HCT116 (cell line): ENCODE measurements around the gene GCAT. TPM values are rescaled to one million over a fixed set of nuclear protein-coding genes. Genes with fewer than 3 reads are reported as not detected.

Source experiments
- ATAC-seq: fragments of 200-7000 bp; cut with Tn5 transposase; 2 replicates; pipeline ENCODE4 v1.9.1; 2020; ENCODE audit warnings: mild to moderate bottlenecking, moderate library complexity
- BruUV-seq: library from RNA; stranded (reverse); fragments of 400-500 nt; replicated peaks from 2 replicates; lab custom pipeline; 2021; lab: Mats Ljungman, UMichigan
- CTCF ChIA-PET: fragments of 300-600 bp; sonication (Branson Sonifier 250); formaldehyde crosslinking; loops from one replicate; lab custom pipeline; 2021; ENCODE audit warnings: antibody characterized with exemption; lab: Charles Lee
- POLR2A ChIA-PET: fragments of 300-600, 350-600 bp; sonication (Branson Sonifier 250); formaldehyde crosslinking; loops from one replicate; lab custom pipeline; 2021; ENCODE audit warnings: antibody characterized with exemption; lab: Charles Lee
- RAD21 ChIA-PET, 2 experiments: fragments of 300-600 bp; sonication (Branson Sonifier 250); formaldehyde crosslinking; loops; one replicate each; lab custom pipeline; 2023; ENCODE audit warnings: low total read pairs in 2 of 2; ENCODE audit not compliant: uncharacterized antibody in 2 of 2, unreplicated experiment in 2 of 2, low non-redundant PET in 1 of 2; lab: Charles Lee
- DNase-seq: peaks from one replicate; pipeline ENCODE4 v3.0.0-alpha.2; 2010; ENCODE audit warnings: low read depth, low spot score
- H2AFZ ChIP-seq: fragments of 200-600 bp; shearing (Covaris generic), sonication (generic); 2 replicates; pipeline ENCODE4 v1.6.1; 2017; ENCODE audit warnings: low read depth, mixed run types, mixed read lengths, antibody characterized with exemption, low read length; ENCODE audit not compliant: poor library complexity, severe bottlenecking
- H3K27ac ChIP-seq: 2 replicates; pipeline ENCODE4 v1.5.1; 2012; ENCODE audit warnings: low read depth, low read length
- H3K27me3 ChIP-seq: fragments of 200-600 bp; sonication (generic); 2 replicates; pipeline ENCODE4 v1.6.1; 2016; ENCODE audit warnings: mixed run types, low read length, mixed read lengths; ENCODE audit not compliant: insufficient read depth
- H3K36me3 ChIP-seq, 2 experiments: fragments of 200-500 bp in 1 of 2; fragments of 200-600 bp in 1 of 2; sonication (Bioruptor generic) in 1 of 2; sonication (generic) in 1 of 2; 2 replicates each; pipeline versions ENCODE4 v1.5.1 to v1.6.1; 2014 to 2016; ENCODE audit warnings: low read length in 2 of 2, inconsistent platforms in 1 of 2, mixed read lengths in 1 of 2, mixed run types in 1 of 2; ENCODE audit not compliant: insufficient read depth in 2 of 2, control insufficient read depth in 1 of 2
- H3K4me1 ChIP-seq, 2 experiments: fragments of 200-600 bp in 1 of 2; sonication (generic) in 1 of 2; 2 replicates each; pipeline versions ENCODE4 v1.5.1 to v1.6.1; 2012 to 2017; ENCODE audit warnings: low read length in 2 of 2, inconsistent platforms in 1 of 2, mild to moderate bottlenecking in 1 of 2, mixed read lengths in 1 of 2, mixed run types in 1 of 2, moderate library complexity in 1 of 2; ENCODE audit not compliant: insufficient read depth in 2 of 2, control insufficient read depth in 1 of 2
- H3K4me2 ChIP-seq: fragments of 200-600 bp; sonication (generic); 2 replicates; pipeline ENCODE4 v1.6.1; 2017; ENCODE audit warnings: mixed run types, low read length, mixed read lengths
- H3K4me3 ChIP-seq, 2 experiments: fragments of 200-600 bp in 1 of 2; sonication (generic) in 1 of 2; replicated peaks in 1 of 2; 2 replicates each; pipeline ENCODE4 v1.5.1; 2011 to 2016; ENCODE audit warnings: low read length in 2 of 2, control low read depth in 1 of 2, low read depth in 1 of 2, mild to moderate bottlenecking in 1 of 2, mixed read lengths in 1 of 2, mixed run types in 1 of 2
- H3K79me2 ChIP-seq: fragments of 200-600 bp; sonication (generic); 2 replicates; pipeline ENCODE4 v1.6.1; 2017; ENCODE audit warnings: mild to moderate bottlenecking, mixed run types, low read length, moderate library complexity, mixed read lengths; ENCODE audit not compliant: insufficient read depth
- H3K9ac ChIP-seq: fragments of 200-600 bp; sonication (generic); 2 replicates; pipeline ENCODE4 v1.6.1; 2016; ENCODE audit warnings: low read length, mixed read lengths
- H3K9me2 ChIP-seq: fragments of 200-600 bp; sonication (generic), shearing (Covaris generic); 2 replicates; pipeline ENCODE4 v1.6.1; 2017; ENCODE audit warnings: mixed run types, mild to moderate bottlenecking, moderate library complexity; ENCODE audit not compliant: insufficient read depth
- H3K9me3 ChIP-seq, 2 experiments: fragments of 200-500 bp in 1 of 2; fragments of 200-600 bp in 1 of 2; sonication (Bioruptor generic) in 1 of 2; sonication (generic) in 1 of 2; 2 replicates each; pipeline ENCODE4 v1.6.1; 2014 to 2017; ENCODE audit warnings: low read length in 2 of 2, mixed read lengths in 2 of 2, inconsistent platforms in 1 of 2, low read depth in 1 of 2, mild to moderate bottlenecking in 1 of 2, mixed run types in 1 of 2, moderate library complexity in 1 of 2; ENCODE audit not compliant: control insufficient read depth in 1 of 2, insufficient read depth in 1 of 2
- H4K20me1 ChIP-seq: fragments of 200-600 bp; sonication (generic), shearing (Covaris generic); 2 replicates; pipeline ENCODE4 v1.6.1; 2017; ENCODE audit warnings: mixed run types, mild to moderate bottlenecking, moderate library complexity; ENCODE audit not compliant: insufficient read depth
- CEBPB ChIP-seq: IDR thresholded peaks from 2 replicates; pipeline ENCODE4 v1.6.1; 2012; ENCODE audit warnings: low read depth
- EGR1 ChIP-seq: IDR thresholded peaks from 2 replicates; pipeline ENCODE4 v1.6.1; 2012; ENCODE audit warnings: low read depth
- ELF1 ChIP-seq: IDR thresholded peaks from 2 replicates; pipeline ENCODE4 v1.6.1; 2012; ENCODE audit warnings: low read depth, borderline replicate concordance
- EZH2 ChIP-seq: fragments of 200-600 bp; sonication (generic); IDR thresholded peaks from 2 replicates; pipeline ENCODE4 v1.6.1; 2017; ENCODE audit warnings: antibody characterized with exemption, mixed run types
- FOSL1 ChIP-seq: IDR thresholded peaks from 2 replicates; pipeline ENCODE4 v1.6.1; 2012; ENCODE audit warnings: low read depth
- JUND ChIP-seq: IDR thresholded peaks from 2 replicates; pipeline ENCODE4 v1.6.1; 2012
- POLR2A ChIP-seq: IDR thresholded peaks from 2 replicates; pipeline ENCODE4 v1.7.0; 2011; ENCODE audit warnings: borderline replicate concordance; ENCODE audit not compliant: insufficient read depth, insufficient read length; ENCODE audit errors: extremely low read depth
- POLR2AphosphoS5 ChIP-seq: IDR thresholded peaks from 2 replicates; pipeline ENCODE4 v1.6.1; 2011; ENCODE audit warnings: mild to moderate bottlenecking, low read depth, low read length, moderate library complexity
- RAD21 ChIP-seq: IDR thresholded peaks from 2 replicates; pipeline ENCODE4 v1.6.1; 2012; ENCODE audit warnings: low read depth, mild to moderate bottlenecking
- SIN3A ChIP-seq: IDR thresholded peaks from 2 replicates; pipeline ENCODE4 v1.6.1; 2012; ENCODE audit warnings: low read depth
- SRF ChIP-seq: IDR thresholded peaks from 2 replicates; pipeline ENCODE4 v1.6.1; 2012; ENCODE audit warnings: low read depth
- YY1 ChIP-seq: IDR thresholded peaks from 2 replicates; pipeline ENCODE4 v1.6.1; 2011; ENCODE audit warnings: low read length, low read depth, moderate library complexity, mild to moderate bottlenecking; ENCODE audit not compliant: insufficient replicate concordance; ENCODE audit errors: extremely low read depth
- ZFX ChIP-seq: fragments of 450-650 bp; IDR thresholded peaks from 2 replicates; pipeline ENCODE4 v1.6.1; 2017
- intact Hi-C: fragments of 100-400 bp; cut with micrococcal nuclease; formaldehyde crosslinking; loops from 2 replicates; pipeline ENCODE4 v1.10.0; 2022
- total RNA-seq: library from RNA; stranded (reverse); gene quantifications from one replicate; pipeline ENCODE4 v1.2.1, GENCODE V29; 2021; ENCODE audit not compliant: unreplicated experiment
- TF ChIP-seq, protein P1 (sequence below), 3 experiments: fragments of 200-600 bp in 1 of 3; sonication (generic) in 1 of 3; IDR thresholded peaks in 2 of 3; conservative IDR thresholded peaks in 1 of 3; 2 replicates each; pipeline ENCODE4 v1.5.1; 2012 to 2017; ENCODE audit warnings: low read depth in 2 of 3, low read length in 2 of 3, antibody characterized with exemption in 1 of 3, borderline replicate concordance in 1 of 3, control low read depth in 1 of 3, mild to moderate bottlenecking in 1 of 3, mixed read lengths in 1 of 3, mixed run types in 1 of 3, moderate library complexity in 1 of 3; ENCODE audit not compliant: insufficient read depth in 1 of 3
- TF ChIP-seq, protein P2 (sequence below): IDR thresholded peaks from 2 replicates; pipeline ENCODE4 v1.6.1; 2012; ENCODE audit warnings: low read depth
- TF ChIP-seq, protein P3 (sequence below): IDR thresholded peaks from 2 replicates; pipeline ENCODE4 v1.6.1; 2012
- TF ChIP-seq, protein P4 (sequence below): IDR thresholded peaks from 2 replicates; pipeline ENCODE4 v1.6.1; 2011; ENCODE audit warnings: mild to moderate bottlenecking, low read length, moderate library complexity; ENCODE audit not compliant: insufficient replicate concordance; ENCODE audit errors: extremely low read depth
- TF ChIP-seq, protein P5 (sequence below): IDR thresholded peaks from 2 replicates; pipeline ENCODE4 v1.6.1; 2012

GCAT gene
- total RNA-seq, 1 experiment from 2014 or later = 88.7 TPM

DNA sequence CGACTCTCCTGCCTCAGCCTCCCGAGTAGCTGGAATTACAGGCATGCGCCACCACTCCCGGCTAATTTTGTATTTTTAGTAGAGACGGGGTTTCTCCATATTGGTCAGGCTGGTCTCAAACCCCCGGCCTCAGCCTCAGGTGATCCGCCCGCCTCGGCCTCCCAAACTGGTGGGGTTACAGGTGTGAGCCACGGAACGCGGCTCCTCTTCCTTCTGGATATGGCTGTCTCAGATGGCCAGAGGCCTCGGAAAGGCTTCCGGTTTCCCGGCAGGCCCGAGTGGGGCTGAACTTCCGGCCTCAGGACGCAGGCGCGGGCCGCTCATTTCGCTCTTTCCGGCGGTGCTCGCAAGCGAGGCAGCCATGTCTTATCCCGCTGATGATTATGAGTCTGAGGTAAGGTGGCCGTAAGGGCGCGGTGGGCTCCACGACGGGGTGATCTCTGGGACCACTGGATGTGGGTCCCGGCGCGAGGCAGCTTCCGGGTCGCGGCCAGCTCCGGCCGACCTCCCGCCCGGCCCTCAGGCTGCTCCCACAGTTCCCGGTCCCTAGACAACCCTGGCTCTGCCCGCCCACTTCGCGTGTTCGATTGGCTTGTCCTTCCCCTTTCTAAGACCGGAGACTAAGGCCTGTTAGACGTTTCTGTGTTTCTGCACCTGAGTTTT is 41.5 kb downstream of the GCAT start, which contains the start of gene EIF3L:
TSS of gene EIF3L (plus strand) at position 331 of the 663 bp plus-strand sequence. CDS start at position 362, 31 bp downstream.
- Histone ChIP-seq H3K4me3 (peak within 1 kb of the TSS; percentile 78 to 91), H3K9ac (peak within 1 kb of the TSS; percentile 84), H3K27me3 (no peaks in the 10 kb centered on the region), H3K4me1 (peaks cover 11 to 27% of the 10 kb centered on the region in 2 experiments), H3K4me2 (peak within 1 kb of the TSS; percentile 82), H3K9me2 (no peaks in the 10 kb centered on the region), H3K9me3 (peaks cover 0 to 6% of the 10 kb centered on the region in 2 experiments; a peak in 1 of 4 replicates), H2AFZ (no peak within 1 kb of the TSS), H3K36me3 (peaks cover 29 to 34% of the 10 kb centered on the region in 2 experiments; a peak in 3 of 4 replicates)
- CTCF ChIA-PET = no interaction called here
- no TSS peak for BruUV-seq
- POLR2A ChIA-PET = no interaction called here
- ATAC-seq = peak; percentile 79
- RAD21 ChIA-PET = no interaction called here
- DNase-seq = peak; percentile 79
- TF ChIP-seq, protein P1, sequence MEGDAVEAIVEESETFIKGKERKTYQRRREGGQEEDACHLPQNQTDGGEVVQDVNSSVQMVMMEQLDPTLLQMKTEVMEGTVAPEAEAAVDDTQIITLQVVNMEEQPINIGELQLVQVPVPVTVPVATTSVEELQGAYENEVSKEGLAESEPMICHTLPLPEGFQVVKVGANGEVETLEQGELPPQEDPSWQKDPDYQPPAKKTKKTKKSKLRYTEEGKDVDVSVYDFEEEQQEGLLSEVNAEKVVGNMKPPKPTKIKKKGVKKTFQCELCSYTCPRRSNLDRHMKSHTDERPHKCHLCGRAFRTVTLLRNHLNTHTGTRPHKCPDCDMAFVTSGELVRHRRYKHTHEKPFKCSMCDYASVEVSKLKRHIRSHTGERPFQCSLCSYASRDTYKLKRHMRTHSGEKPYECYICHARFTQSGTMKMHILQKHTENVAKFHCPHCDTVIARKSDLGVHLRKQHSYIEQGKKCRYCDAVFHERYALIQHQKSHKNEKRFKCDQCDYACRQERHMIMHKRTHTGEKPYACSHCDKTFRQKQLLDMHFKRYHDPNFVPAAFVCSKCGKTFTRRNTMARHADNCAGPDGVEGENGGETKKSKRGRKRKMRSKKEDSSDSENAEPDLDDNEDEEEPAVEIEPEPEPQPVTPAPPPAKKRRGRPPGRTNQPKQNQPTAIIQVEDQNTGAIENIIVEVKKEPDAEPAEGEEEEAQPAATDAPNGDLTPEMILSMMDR (IDR thresholded peaks at IDR 0.05 in 2 of 3, conservative IDR thresholded peaks at IDR 0.05 in 1 of 3; ENCODE audit: borderline replicate concordance in 1 of 3, insufficient read depth in 1 of 3, low read depth in 2 of 3, low read length in 2 of 3) = no peak
- TF ChIP-seq, protein P2, sequence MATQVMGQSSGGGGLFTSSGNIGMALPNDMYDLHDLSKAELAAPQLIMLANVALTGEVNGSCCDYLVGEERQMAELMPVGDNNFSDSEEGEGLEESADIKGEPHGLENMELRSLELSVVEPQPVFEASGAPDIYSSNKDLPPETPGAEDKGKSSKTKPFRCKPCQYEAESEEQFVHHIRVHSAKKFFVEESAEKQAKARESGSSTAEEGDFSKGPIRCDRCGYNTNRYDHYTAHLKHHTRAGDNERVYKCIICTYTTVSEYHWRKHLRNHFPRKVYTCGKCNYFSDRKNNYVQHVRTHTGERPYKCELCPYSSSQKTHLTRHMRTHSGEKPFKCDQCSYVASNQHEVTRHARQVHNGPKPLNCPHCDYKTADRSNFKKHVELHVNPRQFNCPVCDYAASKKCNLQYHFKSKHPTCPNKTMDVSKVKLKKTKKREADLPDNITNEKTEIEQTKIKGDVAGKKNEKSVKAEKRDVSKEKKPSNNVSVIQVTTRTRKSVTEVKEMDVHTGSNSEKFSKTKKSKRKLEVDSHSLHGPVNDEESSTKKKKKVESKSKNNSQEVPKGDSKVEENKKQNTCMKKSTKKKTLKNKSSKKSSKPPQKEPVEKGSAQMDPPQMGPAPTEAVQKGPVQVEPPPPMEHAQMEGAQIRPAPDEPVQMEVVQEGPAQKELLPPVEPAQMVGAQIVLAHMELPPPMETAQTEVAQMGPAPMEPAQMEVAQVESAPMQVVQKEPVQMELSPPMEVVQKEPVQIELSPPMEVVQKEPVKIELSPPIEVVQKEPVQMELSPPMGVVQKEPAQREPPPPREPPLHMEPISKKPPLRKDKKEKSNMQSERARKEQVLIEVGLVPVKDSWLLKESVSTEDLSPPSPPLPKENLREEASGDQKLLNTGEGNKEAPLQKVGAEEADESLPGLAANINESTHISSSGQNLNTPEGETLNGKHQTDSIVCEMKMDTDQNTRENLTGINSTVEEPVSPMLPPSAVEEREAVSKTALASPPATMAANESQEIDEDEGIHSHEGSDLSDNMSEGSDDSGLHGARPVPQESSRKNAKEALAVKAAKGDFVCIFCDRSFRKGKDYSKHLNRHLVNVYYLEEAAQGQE = no peak
- TF ChIP-seq, protein P3, sequence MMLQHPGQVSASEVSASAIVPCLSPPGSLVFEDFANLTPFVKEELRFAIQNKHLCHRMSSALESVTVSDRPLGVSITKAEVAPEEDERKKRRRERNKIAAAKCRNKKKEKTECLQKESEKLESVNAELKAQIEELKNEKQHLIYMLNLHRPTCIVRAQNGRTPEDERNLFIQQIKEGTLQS = no peak
- TF ChIP-seq, protein P4, sequence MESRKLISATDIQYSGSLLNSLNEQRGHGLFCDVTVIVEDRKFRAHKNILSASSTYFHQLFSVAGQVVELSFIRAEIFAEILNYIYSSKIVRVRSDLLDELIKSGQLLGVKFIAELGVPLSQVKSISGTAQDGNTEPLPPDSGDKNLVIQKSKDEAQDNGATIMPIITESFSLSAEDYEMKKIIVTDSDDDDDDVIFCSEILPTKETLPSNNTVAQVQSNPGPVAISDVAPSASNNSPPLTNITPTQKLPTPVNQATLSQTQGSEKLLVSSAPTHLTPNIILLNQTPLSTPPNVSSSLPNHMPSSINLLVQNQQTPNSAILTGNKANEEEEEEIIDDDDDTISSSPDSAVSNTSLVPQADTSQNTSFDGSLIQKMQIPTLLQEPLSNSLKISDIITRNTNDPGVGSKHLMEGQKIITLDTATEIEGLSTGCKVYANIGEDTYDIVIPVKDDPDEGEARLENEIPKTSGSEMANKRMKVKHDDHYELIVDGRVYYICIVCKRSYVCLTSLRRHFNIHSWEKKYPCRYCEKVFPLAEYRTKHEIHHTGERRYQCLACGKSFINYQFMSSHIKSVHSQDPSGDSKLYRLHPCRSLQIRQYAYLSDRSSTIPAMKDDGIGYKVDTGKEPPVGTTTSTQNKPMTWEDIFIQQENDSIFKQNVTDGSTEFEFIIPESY = no peak
- TF ChIP-seq JUND = no peak; the same call in 1 of the 2 replicates
- peak; percentile 96 for TF ChIP-seq POLR2AphosphoS5
- TF ChIP-seq FOSL1 = no peak
- TF ChIP-seq RAD21 = no peak
- TF ChIP-seq EZH2 = no peak
- TF ChIP-seq, protein P5, sequence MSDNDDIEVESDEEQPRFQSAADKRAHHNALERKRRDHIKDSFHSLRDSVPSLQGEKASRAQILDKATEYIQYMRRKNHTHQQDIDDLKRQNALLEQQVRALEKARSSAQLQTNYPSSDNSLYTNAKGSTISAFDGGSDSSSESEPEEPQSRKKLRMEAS = peak; percentile 79
- no peak; the same call in 1 of the 2 replicates for TF ChIP-seq SRF
- TF ChIP-seq CEBPB = no peak
- TF ChIP-seq SIN3A = peak; percentile 72
- TF ChIP-seq ELF1 = peak; percentile 85; the same call in 1 of the 2 replicates
- TF ChIP-seq POLR2A = peak; percentile 65
- TF ChIP-seq YY1 = peak; percentile 93
- 0 out of 2 replicates have a peak, but pooled peaks have one; percentile 47 for TF ChIP-seq EGR1
- peak; percentile 73; the same call in 1 of the 2 replicates for TF ChIP-seq ZFX
- TF ChIP-seq, all 23 proteins: peak for 8
- Histone ChIP-seq H3K27ac (peak within 1 kb of the TSS; percentile 98), H4K20me1 (no peaks in the 10 kb centered on the region), H3K79me2 (peaks cover 70% of the 10 kb centered on the region)
- intact Hi-C loops = no loop called here
